GM19397 (cell line): ENCODE results near the gene SETBP1.
"Not testable (repeated sequence)": the region's sequence is repeated elsewhere in the genome, so short reads cannot be mapped to it uniquely, and the experiment has no call there.

ENCODE experiments used
- ATAC-seq: cut with Tn5 transposase; IDR thresholded peaks from one replicate; pipeline ENCODE4 v1.9.1; 2021; ENCODE audit warnings: mild to moderate bottlenecking, moderate library complexity; ENCODE audit not compliant: unreplicated experiment

Gene SETBP1

GRCh38 chr18:44786688-44787087 lies 106.0 kb downstream of the SETBP1 start:
- peak; percentile 78 for ATAC-seq

- no peak for ATAC-seq
These were observed 107.6 kb downstream of the SETBP1 start for GRCh38 chr18:44788334-44788733.

GRCh38 chr18:44789710-44790109 lies 109.0 kb downstream of the SETBP1 start:
- ATAC-seq: no peak

GRCh38 chr18:44790860-44791259 lies 110.2 kb downstream of the SETBP1 start:
- no peak for ATAC-seq

- no peak for ATAC-seq
These were observed 110.8 kb downstream of the SETBP1 start for GRCh38 chr18:44791520-44791919.

- ATAC-seq: no peak
These were observed 111.9 kb downstream of the SETBP1 start for GRCh38 chr18:44792456-44793061.

- no peak for ATAC-seq
These were observed 112.5 kb downstream of the SETBP1 start for GRCh38 chr18:44793194-44793593.

- ATAC-seq: no peak
These were observed 113.0 kb downstream of the SETBP1 start for GRCh38 chr18:44793685-44794084.

GRCh38 chr18:44795241-44795640 lies 114.6 kb downstream of the SETBP1 start:
- no peak for ATAC-seq

GRCh38 chr18:44796429-44797428 lies 116.0 kb downstream of the SETBP1 start:
- no peak for ATAC-seq

- ATAC-seq: no peak
These were observed 117.9 kb downstream of the SETBP1 start for GRCh38 chr18:44798433-44799048.

- ATAC-seq: peak; percentile 28
These were observed 118.8 kb downstream of the SETBP1 start for GRCh38 chr18:44799382-44799906.

GRCh38 chr18:44799907-44800421 lies 119.3 kb downstream of the SETBP1 start:
- ATAC-seq: peak; percentile 66

- ATAC-seq: not testable (repeated sequence)
These were observed 120.1 kb downstream of the SETBP1 start for GRCh38 chr18:44800766-44801165.

GRCh38 chr18:44801781-44802180 lies 121.1 kb downstream of the SETBP1 start:
- no peak for ATAC-seq

GRCh38 chr18:44802508-44802907 lies 121.8 kb downstream of the SETBP1 start:
- ATAC-seq: no peak

GRCh38 chr18:44803019-44803650 lies 122.4 kb downstream of the SETBP1 start:
- no peak for ATAC-seq

GRCh38 chr18:44804033-44804432 lies 123.3 kb downstream of the SETBP1 start:
- ATAC-seq: no peak

- ATAC-seq: no peak
These were observed 124.5 kb downstream of the SETBP1 start for GRCh38 chr18:44805176-44805575.

- ATAC-seq: no peak
These were observed 125.0 kb downstream of the SETBP1 start for GRCh38 chr18:44805643-44806042.

GRCh38 chr18:44807766-44808165 lies 127.1 kb downstream of the SETBP1 start:
- ATAC-seq: no peak
